Esophagus squamous epithelium (tissue), 5 donors: Measurements from ENCODE around the gene EFCAB5. TPM values are rescaled to one million over a fixed set of nuclear protein-coding genes. Genes with fewer than 3 reads are reported as not detected.

Source experiments
- DNase-seq: peaks from one replicate; lab custom pipeline; 2025; lab: John Stamatoyannopoulos, UW
- H3K27ac ChIP-seq, 4 donors: fragments of 200-600 bp; sonication (generic); one replicate each; pipeline ENCODE4 v1.5.1; 2016 to 2019; ENCODE audit warnings: mild to moderate bottlenecking in 1 of 4
- H3K27me3 ChIP-seq, 4 donors: fragments of 200-600 bp; sonication (generic); 1 replicate in 3 of 4; 2 replicates in 1 of 4; pipeline versions ENCODE4 v1.5.1 to v1.6.0; 2017 to 2021; ENCODE audit warnings: antibody characterized with exemption in 1 of 4
- H3K36me3 ChIP-seq, 3 donors: fragments of 200-600 bp; sonication (generic); one replicate each; pipeline ENCODE4 v1.5.1; 2016 to 2019
- H3K4me1 ChIP-seq, 3 donors: fragments of 200-600 bp; sonication (generic); one replicate each; pipeline ENCODE4 v1.5.1; 2017 to 2019
- H3K4me3 ChIP-seq, 4 donors: fragments of 200-600 bp; sonication (generic); 1 replicate in 3 of 4; 2 replicates in 1 of 4; pipeline ENCODE4 v1.5.1; 2016 to 2019; ENCODE audit warnings: mild to moderate bottlenecking in 2 of 4, moderate library complexity in 1 of 4
- H3K9me3 ChIP-seq, 3 donors: fragments of 200-600 bp; sonication (generic); one replicate each; pipeline ENCODE4 v1.5.1; 2016 to 2019
- CTCF ChIP-seq, 6 experiments: fragments of 450-650 bp in 4 of 6; fragments of 200-600 bp in 2 of 6; sonication (generic) in 2 of 6; IDR thresholded peaks; one replicate each; pipeline ENCODE4 v1.5.1; 2016 to 2019; ENCODE audit warnings: antibody characterized with exemption in 6 of 6, mild to moderate bottlenecking in 4 of 6, moderate library complexity in 4 of 6
- POLR2A ChIP-seq, 4 donors: fragments of 450-650 bp; IDR thresholded peaks; one replicate each; pipeline ENCODE4 v1.6.1; 2017; ENCODE audit warnings: antibody characterized with exemption in 4 of 4, mild to moderate bottlenecking in 4 of 4, moderate library complexity in 3 of 4
- WGBS, 2 donors: methylation state at CpG; one replicate each; pipeline ENCODE4 v1.1.5; 2018; 5-methylcytosine and 5-hydroxymethylcytosine counted together
- intact Hi-C: fragments of 100-400 bp; cut with DNase I; formaldehyde crosslinking; loops from one replicate; pipeline ENCODE4 v1.15.0; 2022
- total RNA-seq, 4 donors: library from RNA; depleted of rRNA; stranded (reverse); fragments of >200 nt; gene quantifications; one replicate each; pipeline ENCODE4 v1.1.0, GENCODE V29; 2016
- donor health status: DM: yes; HTN: yes; CAD: no.

Gene EFCAB5
- total RNA-seq, 4 donors from 2014 or later, result 0.19 TPM; not detected in 3

DNA sequence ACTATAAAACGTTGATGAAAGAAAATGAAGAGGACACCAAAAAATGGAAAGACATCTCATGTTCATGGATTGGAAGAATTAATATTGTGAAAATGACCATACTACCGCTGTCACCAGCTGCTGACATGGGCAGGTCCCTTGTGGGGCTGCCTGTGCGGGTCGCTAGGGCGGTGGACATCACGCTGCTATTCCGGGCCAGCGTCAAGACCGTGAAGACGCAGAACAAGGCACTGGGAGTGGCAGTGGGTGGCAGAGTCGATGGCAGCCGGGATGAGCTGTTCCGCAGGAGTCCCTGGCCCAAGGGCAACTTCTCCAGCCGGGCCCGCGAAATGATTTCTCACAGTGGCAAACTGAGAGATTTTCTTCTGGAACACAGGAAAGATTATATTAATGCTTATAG, 127.0 kb downstream of the EFCAB5 start:
- intact Hi-C loops, result no loop called here
- Histone ChIP-seq H3K27me3 (no peaks in the 10 kb centered on the region), H3K9me3 (peaks cover 0 to 25% (median 17%) of the 10 kb centered on the region in 3 donors), H3K4me3 (no peak overlapping the region), H3K27ac (no peak overlapping the region), H3K4me1 (no peaks in the 10 kb centered on the region), H3K36me3 (no peaks in the 10 kb centered on the region)
- no peak for TF ChIP-seq CTCF (IDR thresholded peaks at IDR 0.05)
- no peak for TF ChIP-seq POLR2A (IDR thresholded peaks at IDR 0.05)
- DNase-seq, result no peak
- 96 to 97% methylated on average over 16 of the region's 16 CpGs for WGBS, 2 donors

DNA sequence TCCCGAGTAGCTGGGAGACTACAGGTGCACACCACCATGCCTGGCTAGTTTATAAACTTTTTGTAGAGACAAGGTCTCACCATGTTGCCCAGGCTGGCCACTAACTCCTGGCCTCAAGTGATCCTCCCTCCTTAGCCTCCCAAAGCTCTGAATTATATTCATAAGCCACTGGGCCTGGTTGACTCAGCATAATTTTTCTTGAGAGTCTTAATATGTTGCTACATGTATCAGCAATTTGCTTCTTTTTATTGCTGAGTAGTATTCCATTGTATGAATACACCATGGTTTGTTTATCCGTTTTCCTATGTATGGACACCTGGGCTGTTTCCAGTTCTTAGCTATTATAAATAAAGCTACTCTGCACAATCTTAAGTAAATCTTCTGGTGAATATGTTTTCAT, 132.8 kb downstream of the EFCAB5 start:
- Histone ChIP-seq H3K27ac (no peak overlapping the region), H3K36me3 (no peaks in the 10 kb centered on the region), H3K4me3 (no peak overlapping the region), H3K27me3 (peaks cover 0 to 6% (median 0%) of the 10 kb centered on the region in 4 donors), H3K4me1 (no peaks in the 10 kb centered on the region), H3K9me3 (no peaks in the 10 kb centered on the region)
- no peak for DNase-seq
- 80 to 93% methylated on average over 2 of the region's 2 CpGs for WGBS, 2 donors
- intact Hi-C loops, result no loop called here
- no peak for TF ChIP-seq CTCF (IDR thresholded peaks at IDR 0.05)

- intact Hi-C loops, result no loop called here
- Histone ChIP-seq H3K27ac (no peak overlapping the region), H3K9me3 (no peaks in the 10 kb centered on the region), H3K27me3 (peaks cover 0 to 6% (median 0%) of the 10 kb centered on the region in 4 donors), H3K4me1 (no peaks in the 10 kb centered on the region), H3K4me3 (no peak overlapping the region), H3K36me3 (no peaks in the 10 kb centered on the region)
- DNase-seq, result no peak
- no peak for TF ChIP-seq POLR2A (IDR thresholded peaks at IDR 0.05)
- TF ChIP-seq CTCF (IDR thresholded peaks at IDR 0.05), result no peak
- 57 to 75% methylated on average over 2 of the region's 2 CpGs for WGBS, 2 donors
These were observed 133.3 kb downstream of the EFCAB5 start for GRCh38 chr17:30074730-30075129.

DNA sequence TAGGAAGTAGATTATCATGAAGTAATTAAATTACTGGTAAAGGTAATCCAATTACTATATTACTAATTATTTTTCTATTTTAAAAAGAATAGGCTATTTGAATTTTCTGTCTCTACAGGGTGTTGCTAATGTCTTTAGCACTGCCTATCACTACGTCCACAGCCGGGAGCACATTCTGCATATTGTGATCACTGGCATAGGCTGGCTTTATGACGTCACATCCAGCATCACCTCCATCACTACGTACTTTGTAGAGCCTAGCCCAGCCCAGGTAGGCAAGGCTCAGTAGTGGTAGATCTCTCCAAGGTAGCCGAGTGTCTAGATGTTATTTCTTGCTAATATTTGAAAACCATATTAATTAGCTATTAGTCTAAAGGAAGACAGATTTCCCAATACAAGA, 141.3 kb downstream of the EFCAB5 start:
- WGBS, 2 donors, result 87 to 89% methylated on average over 5 of the region's 5 CpGs
- intact Hi-C loops, result loop anchor here (10.0 kb wide), 1 partner anchor 58 kb away; no protein-coding TSS in a partner anchor
- DNase-seq, result no peak
- no peak overlapping the region for H3K27ac ChIP-seq
- no peaks in the 10 kb centered on the region for H3K36me3 ChIP-seq
- H3K4me1 ChIP-seq, result no peaks in the 10 kb centered on the region
- H3K9me3 ChIP-seq, result no peaks in the 10 kb centered on the region
- H3K4me3 ChIP-seq, result no peak overlapping the region
- peaks cover 0 to 18% (median 0%) of the 10 kb centered on the region in 4 donors for H3K27me3 ChIP-seq
- TF ChIP-seq POLR2A (IDR thresholded peaks at IDR 0.05), result no peak
- TF ChIP-seq CTCF (IDR thresholded peaks at IDR 0.05), result no peak

DNA sequence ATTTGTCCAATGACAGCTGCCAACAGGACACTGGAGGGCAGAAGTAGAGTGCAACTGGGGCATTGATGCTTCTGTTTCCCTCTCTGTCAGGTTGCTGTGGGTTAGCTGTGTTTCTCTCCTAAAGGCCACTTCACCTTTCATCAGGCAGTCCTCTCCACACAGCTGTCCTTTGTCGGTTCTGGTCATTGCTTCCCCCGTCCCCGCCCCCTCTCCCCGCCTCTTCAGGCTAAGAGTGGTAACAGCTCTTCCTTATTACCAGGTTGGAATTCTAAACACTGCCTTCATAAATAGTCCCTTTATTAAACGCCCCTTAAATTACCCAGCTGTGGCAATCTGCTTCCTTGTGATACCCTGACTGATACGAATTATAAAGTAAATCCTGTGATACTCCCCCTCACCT, 143.4 kb downstream of the EFCAB5 start:
- TF ChIP-seq CTCF (IDR thresholded peaks at IDR 0.05) (no peak), POLR2A (IDR thresholded peaks at IDR 0.05) (no peak)
- DNase-seq, result no peak
- H3K9me3 ChIP-seq, result no peaks in the 10 kb centered on the region
- H3K36me3 ChIP-seq, result no peaks in the 10 kb centered on the region
- H3K4me1 ChIP-seq, result no peaks in the 10 kb centered on the region
- intact Hi-C loops, result loop anchor here (10.0 kb wide), 1 partner anchor 60 kb away; no protein-coding TSS in a partner anchor
- no peak overlapping the region for H3K27ac ChIP-seq
- H3K27me3 ChIP-seq, result peaks cover 0 to 24% (median 2%) of the 10 kb centered on the region in 4 donors
- WGBS, 2 donors, result 46 to 65% methylated on average over 6 of the region's 6 CpGs
- no peak overlapping the region for H3K4me3 ChIP-seq
